Endothelial cell of umbilical vein (primary cell): ENCODE data around the gene VPS35L. TPM values are rescaled to one million over a fixed set of nuclear protein-coding genes. Genes with fewer than 3 reads are reported as not detected.

Source experiments
- BruUV-seq: library from RNA; stranded (reverse); fragments of 400-500 nt; replicated peaks from 2 replicates; lab custom pipeline; 2021; lab: Mats Ljungman, UMichigan
- CTCF ChIA-PET: fragments of 300-600, 350-600 bp; sonication (Branson Sonifier 250); formaldehyde crosslinking; loops from one replicate; lab custom pipeline; 2021; ENCODE audit warnings: antibody characterized with exemption, inconsistent platforms; lab: Charles Lee
- POLR2A ChIA-PET: fragments of 300-600, 350-600 bp; sonication (Branson Sonifier 250); formaldehyde crosslinking; loops from one replicate; lab custom pipeline; 2021; ENCODE audit warnings: antibody characterized with exemption, inconsistent platforms; lab: Charles Lee
- DNase-seq: peaks from one replicate; pipeline ENCODE4 v3.0.0-alpha.2; 2011; ENCODE audit warnings: low read depth, low spot score
- FAIRE-seq: peaks from 2 replicates; lab custom pipeline; 2011; peaks lifted over from hg19 to GRCh38; lab: Jason Lieb, UNC
- H2AFZ ChIP-seq: 2 replicates; pipeline ENCODE4 v1.6.0; 2012; ENCODE audit warnings: low read depth, low read length, control low read depth, inconsistent platforms
- H3K27ac ChIP-seq: 2 replicates; pipeline ENCODE4 v1.5.1; 2011; ENCODE audit warnings: low read depth, mild to moderate bottlenecking, control low read depth, low read length, moderate library complexity; ENCODE audit not compliant: insufficient read depth
- H3K27me3 ChIP-seq, 2 experiments: 2 replicates each; pipeline versions ENCODE4 v1.6.0 to v1.6.1; 2011; ENCODE audit warnings: low read length in 2 of 2, mixed read lengths in 1 of 2; ENCODE audit not compliant: control insufficient read depth in 2 of 2, insufficient read depth in 2 of 2
- H3K36me3 ChIP-seq, 2 experiments: 2 replicates in 1 of 2; 3 replicates in 1 of 2; pipeline ENCODE4 v1.5.1; 2011; ENCODE audit warnings: low read length in 2 of 2, mild to moderate bottlenecking in 1 of 2, moderate library complexity in 1 of 2; ENCODE audit not compliant: control insufficient read depth in 2 of 2, insufficient read depth in 2 of 2; ENCODE audit errors: extremely low read depth in 1 of 2
- H3K4me1 ChIP-seq: 3 replicates; pipeline ENCODE4 v1.5.1; 2011; ENCODE audit warnings: mild to moderate bottlenecking, low read length; ENCODE audit not compliant: control insufficient read depth, insufficient read depth; ENCODE audit errors: extremely low read depth
- H3K4me2 ChIP-seq: 2 replicates; pipeline ENCODE4 v1.6.1; 2011; ENCODE audit warnings: low read length, control low read depth, mixed read lengths; ENCODE audit not compliant: insufficient read depth
- H3K4me3 ChIP-seq, 3 experiments: fragments of 200-600 bp in 1 of 3; sonication (generic), shearing (Covaris generic) in 1 of 3; replicated peaks in 1 of 3; 2 replicates each; pipeline ENCODE4 v1.5.1; 2011 to 2016; ENCODE audit warnings: control low read depth in 3 of 3, low read length in 3 of 3, mild to moderate bottlenecking in 2 of 3, inconsistent platforms in 1 of 3, low read depth in 1 of 3, moderate library complexity in 1 of 3; ENCODE audit not compliant: insufficient read depth in 1 of 3
- H3K79me2 ChIP-seq: 2 replicates; pipeline ENCODE4 v1.6.0; 2012; ENCODE audit warnings: low read length, inconsistent platforms; ENCODE audit not compliant: control insufficient read depth, insufficient read depth
- H3K9ac ChIP-seq: replicated peaks from 2 replicates; pipeline ENCODE3; 2011; ENCODE audit warnings: low read length, control low read depth; ENCODE audit not compliant: insufficient read depth; ENCODE audit errors: extremely low read depth
- H3K9me1 ChIP-seq: replicated peaks from 3 replicates; pipeline ENCODE4 v1.6.0; 2011; ENCODE audit warnings: mild to moderate bottlenecking, low read length; ENCODE audit not compliant: control insufficient read depth, insufficient read depth; ENCODE audit errors: extremely low read depth
- H3K9me3 ChIP-seq: replicated peaks from 2 replicates; pipeline ENCODE4 v1.5.1; 2012; ENCODE audit warnings: low read length, inconsistent platforms; ENCODE audit not compliant: control insufficient read depth, insufficient read depth
- H4K20me1 ChIP-seq: replicated peaks from 2 replicates; pipeline ENCODE3; 2011; ENCODE audit warnings: mild to moderate bottlenecking, low read length; ENCODE audit not compliant: control insufficient read depth, insufficient read depth; ENCODE audit errors: extremely low read depth
- EZH2 ChIP-seq: IDR thresholded peaks from 2 replicates; pipeline ENCODE4 v1.6.1; 2012; ENCODE audit warnings: borderline replicate concordance, low read depth, mild to moderate bottlenecking, moderate library complexity, low read length, inconsistent platforms; ENCODE audit not compliant: severe bottlenecking
- FOS ChIP-seq: IDR thresholded peaks from 2 replicates; pipeline ENCODE4 v1.6.1; 2011; ENCODE audit warnings: mild to moderate bottlenecking, low read length, moderate library complexity, borderline replicate concordance; ENCODE audit not compliant: insufficient read depth
- GATA2 ChIP-seq: IDR thresholded peaks from 2 replicates; pipeline ENCODE4 v1.7.0; 2011; ENCODE audit warnings: low read depth, mild to moderate bottlenecking, moderate library complexity, mixed read lengths, low read length; ENCODE audit not compliant: insufficient read length, insufficient read depth
- JUN ChIP-seq: IDR thresholded peaks from 2 replicates; pipeline ENCODE4 v1.6.1; 2011; ENCODE audit warnings: borderline replicate concordance, low read depth; ENCODE audit not compliant: insufficient read length, insufficient read depth
- MYC ChIP-seq: IDR thresholded peaks from one replicate; pipeline ENCODE4 v1.6.1; 2011; ENCODE audit warnings: mild to moderate bottlenecking, low read depth, low read length
- POLR2A ChIP-seq: IDR thresholded peaks from 2 replicates; pipeline ENCODE4 v1.6.1; 2012; ENCODE audit warnings: low read depth, mild to moderate bottlenecking, control low read depth, low read length
- POLR2AphosphoS5 ChIP-seq: IDR thresholded peaks from 2 replicates; pipeline ENCODE4 v1.6.1; 2012; ENCODE audit warnings: low read depth, mild to moderate bottlenecking, control low read depth, low read length, moderate library complexity; ENCODE audit not compliant: insufficient read depth
- dilution Hi-C: fragments of 300-500 bp; cut with MboI; formaldehyde crosslinking; loops from one replicate; pipeline ENCODE4 v1.15.0; 2019; ENCODE audit warnings: low sequenced_read_pairs; ENCODE audit not compliant: extremely low pct_ligation_motif_present
- intact Hi-C: fragments of 100-400 bp; cut with micrococcal nuclease; formaldehyde crosslinking; loops from one replicate; pipeline ENCODE4 v1.10.0; 2022
- polyA plus RNA-seq, 4 experiments: library from polyadenylated mRNA; depleted of rRNA in 3 of 4; stranded (reverse) in 3 of 4; unstranded in 1 of 4; fragments of >200 nt; gene quantifications; 2 replicates each; pipeline versions ENCODE4 v1.2.1 to v1.2.3, GENCODE V29; 2011 to 2012; ENCODE audit warnings: missing spikeins in 1 of 4
- total RNA-seq: library from RNA; stranded (reverse); gene quantifications from 2 replicates; pipeline ENCODE4 v1.2.3, GENCODE V29; 2021
- TF ChIP-seq, protein P1 (sequence below): IDR thresholded peaks from 2 replicates; pipeline ENCODE4 v1.6.1; 2011; ENCODE audit not compliant: insufficient read depth, insufficient read length
- TF ChIP-seq, protein P2 (sequence below), 2 donors: IDR thresholded peaks; 1 replicate in 1 of 2; 2 replicates in 1 of 2; pipeline ENCODE4 v1.5.1; 2011; ENCODE audit warnings: low read length in 2 of 2, mild to moderate bottlenecking in 2 of 2, moderate library complexity in 2 of 2, control low read depth in 1 of 2, inconsistent platforms in 1 of 2, low read depth in 1 of 2; ENCODE audit not compliant: insufficient read depth in 1 of 2; ENCODE audit errors: extremely low read depth in 1 of 2

Gene VPS35L
- total and polyA plus RNA-seq, 2 donors (not counting 3 experiments of a cell fraction or from before 2014, with no cell fraction given), result 49.1 to 91.1 TPM

DNA sequence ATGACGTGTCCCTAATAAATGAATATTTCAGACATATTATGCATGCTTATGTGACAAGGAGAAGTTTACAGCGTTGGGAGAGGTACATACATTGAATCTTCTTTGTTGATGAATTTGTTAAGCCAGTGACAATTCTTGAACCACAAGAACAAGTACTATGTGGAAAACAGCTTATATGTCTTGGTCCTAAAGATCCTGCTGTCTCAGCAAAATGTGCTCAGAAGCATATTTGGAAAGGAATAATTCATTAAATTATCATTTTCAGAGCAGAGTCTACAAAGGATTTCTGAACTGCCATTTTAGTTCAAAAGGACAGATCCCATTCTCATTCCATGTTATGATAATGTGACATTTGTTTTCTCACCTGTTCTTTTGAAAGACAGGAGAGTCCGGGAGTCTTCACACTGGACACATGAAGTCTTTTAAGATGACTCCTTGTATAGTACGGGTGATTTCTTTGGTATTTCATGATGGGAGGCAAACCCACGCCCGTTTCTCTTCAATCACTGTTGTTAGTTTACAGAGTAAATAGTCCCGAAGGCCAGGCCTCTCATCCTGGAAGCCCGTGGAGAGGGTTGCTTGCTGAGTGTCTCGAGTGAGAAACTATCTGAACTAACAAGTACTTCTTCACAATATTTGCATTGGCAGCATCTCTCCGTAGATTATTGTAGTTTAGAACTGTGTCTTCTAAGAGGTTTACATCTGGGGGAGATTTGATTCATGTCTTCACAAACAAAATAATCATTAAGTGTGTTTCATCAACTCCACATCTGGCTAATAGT is 26.7 kb downstream of the VPS35L start:
- CTCF ChIA-PET, result interaction anchor here (1.8 kb wide), 1 partner anchor 19 kb away, joined by 7 read pairs; no protein-coding TSS in a partner anchor
- no peaks in the 10 kb centered on the region for H3K9me3 ChIP-seq
- dilution Hi-C loops, result no loop called here
- no peaks in the 10 kb centered on the region for H3K27me3 ChIP-seq
- H3K79me2 ChIP-seq, result no peaks in the 10 kb centered on the region
- no peak overlapping the region for H3K4me3 ChIP-seq
- TF ChIP-seq POLR2A (no peak), POLR2AphosphoS5 (no peak), FOS (no peak), MYC (no peak), GATA2 (no peak), JUN (no peak), EZH2 (no peak)
- TF ChIP-seq, protein P1, sequence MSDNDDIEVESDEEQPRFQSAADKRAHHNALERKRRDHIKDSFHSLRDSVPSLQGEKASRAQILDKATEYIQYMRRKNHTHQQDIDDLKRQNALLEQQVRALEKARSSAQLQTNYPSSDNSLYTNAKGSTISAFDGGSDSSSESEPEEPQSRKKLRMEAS, result no peak
- TF ChIP-seq, protein P2, sequence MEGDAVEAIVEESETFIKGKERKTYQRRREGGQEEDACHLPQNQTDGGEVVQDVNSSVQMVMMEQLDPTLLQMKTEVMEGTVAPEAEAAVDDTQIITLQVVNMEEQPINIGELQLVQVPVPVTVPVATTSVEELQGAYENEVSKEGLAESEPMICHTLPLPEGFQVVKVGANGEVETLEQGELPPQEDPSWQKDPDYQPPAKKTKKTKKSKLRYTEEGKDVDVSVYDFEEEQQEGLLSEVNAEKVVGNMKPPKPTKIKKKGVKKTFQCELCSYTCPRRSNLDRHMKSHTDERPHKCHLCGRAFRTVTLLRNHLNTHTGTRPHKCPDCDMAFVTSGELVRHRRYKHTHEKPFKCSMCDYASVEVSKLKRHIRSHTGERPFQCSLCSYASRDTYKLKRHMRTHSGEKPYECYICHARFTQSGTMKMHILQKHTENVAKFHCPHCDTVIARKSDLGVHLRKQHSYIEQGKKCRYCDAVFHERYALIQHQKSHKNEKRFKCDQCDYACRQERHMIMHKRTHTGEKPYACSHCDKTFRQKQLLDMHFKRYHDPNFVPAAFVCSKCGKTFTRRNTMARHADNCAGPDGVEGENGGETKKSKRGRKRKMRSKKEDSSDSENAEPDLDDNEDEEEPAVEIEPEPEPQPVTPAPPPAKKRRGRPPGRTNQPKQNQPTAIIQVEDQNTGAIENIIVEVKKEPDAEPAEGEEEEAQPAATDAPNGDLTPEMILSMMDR (IDR thresholded peaks at IDR 0.05; ENCODE audit: extremely low read depth in 1 of 2, insufficient read depth in 1 of 2, low read depth in 1 of 2, low read length in 2 of 2), result no peak
- no peak overlapping the region for H3K27ac ChIP-seq
- no peaks in the 10 kb centered on the region for H3K4me1 ChIP-seq
- intact Hi-C loops, result no loop called here
- H3K9ac ChIP-seq, result no peak overlapping the region
- peaks cover 15 to 20% of the 10 kb centered on the region in 2 experiments for H3K36me3 ChIP-seq
- H4K20me1 ChIP-seq, result no peaks in the 10 kb centered on the region
- no peak overlapping the region for H3K4me2 ChIP-seq
- no TSS peak for BruUV-seq
- DNase-seq (no peak), FAIRE-seq (no peak)
- no peaks in the 10 kb centered on the region for H3K9me1 ChIP-seq
- no peak overlapping the region for H2AFZ ChIP-seq
- POLR2A ChIA-PET, result no interaction called here
